HepG2 (cell line): ENCODE results near the gene RBM47. TPM values are rescaled to one million over a fixed set of nuclear protein-coding genes. Genes with fewer than 3 reads are reported as not detected.
A peak's percentile ranks its signal among the peaks of the same experiment; 100 is the strongest.

Source experiments
- ETV5 ChIP-seq: IDR thresholded peaks from 2 replicates; pipeline ENCODE4 v1.6.1; 2018; ENCODE audit warnings: missing biosample characterization, missing genetic modification reagents, inconsistent platforms, borderline replicate concordance
- FOXK2 ChIP-seq: fragments of 450-650 bp; IDR thresholded peaks from 2 replicates; pipeline ENCODE4 v1.6.1; 2016
- IRF2 ChIP-seq: IDR thresholded peaks from 2 replicates; pipeline ENCODE4 v1.6.1; 2018; ENCODE audit warnings: missing genetic modification reagents, missing compliant biosample characterization
- KDM5B ChIP-seq: sonication (generic); formaldehyde crosslinking; IDR thresholded peaks from 2 replicates; pipeline ENCODE4 v1.4.0; 2020; ENCODE audit warnings: missing genetic modification reagents, mild to moderate bottlenecking, borderline replicate concordance
- NFIB ChIP-seq: sonication (generic); formaldehyde crosslinking; IDR thresholded peaks from 2 replicates; pipeline ENCODE4 v1.9.0; 2021; ENCODE audit warnings: missing genetic modification reagents, mild to moderate bottlenecking, borderline replicate concordance
- PRPF4 ChIP-seq: fragments of 200-400 bp; formaldehyde crosslinking; IDR thresholded peaks from 2 replicates; pipeline ENCODE4 v1.6.1; 2016; ENCODE audit warnings: low read length, low read depth; ENCODE audit not compliant: poor library complexity, severe bottlenecking
- RBM39 ChIP-seq: fragments of 200-400 bp; formaldehyde crosslinking; IDR thresholded peaks from one replicate; pipeline ENCODE4 v1.6.1; 2018; ENCODE audit warnings: antibody characterized with exemption, mild to moderate bottlenecking, low read depth, low read length; ENCODE audit not compliant: poor library complexity, severe bottlenecking
- SALL2 ChIP-seq: sonication (generic); formaldehyde crosslinking; IDR thresholded peaks from 2 replicates; pipeline ENCODE4 v1.8.1; 2023; ENCODE audit warnings: mild to moderate bottlenecking, missing genetic modification reagents, inconsistent platforms
- SATB2 ChIP-seq: sonication (generic); formaldehyde crosslinking; IDR thresholded peaks from 2 replicates; pipeline ENCODE4 v1.5.0; 2020; ENCODE audit warnings: missing genetic modification reagents
- SOX5 ChIP-seq: IDR thresholded peaks from 2 replicates; pipeline ENCODE4 v1.6.1; 2016; ENCODE audit warnings: borderline replicate concordance
- SRSF4 ChIP-seq: fragments of 200-400 bp; formaldehyde crosslinking; IDR thresholded peaks from one replicate; pipeline ENCODE4 v1.6.1; 2018; ENCODE audit warnings: mild to moderate bottlenecking, low read depth, low read length, moderate library complexity; ENCODE audit not compliant: poor library complexity, severe bottlenecking
- ZFAT ChIP-seq: sonication (generic); formaldehyde crosslinking; conservative IDR thresholded peaks from 2 replicates; pipeline ENCODE4 v1.8.1; 2023; ENCODE audit warnings: missing genetic modification reagents, inconsistent platforms
- ZNF317 ChIP-seq: sonication (generic); formaldehyde crosslinking; IDR thresholded peaks from 2 replicates; pipeline ENCODE4 v1.5.0; 2020; ENCODE audit warnings: mild to moderate bottlenecking, missing genetic modification reagents
- ZNF382 ChIP-seq: sonication (generic); formaldehyde crosslinking; IDR thresholded peaks from 2 replicates; pipeline ENCODE4 v1.5.0; 2020; ENCODE audit warnings: missing genetic modification reagents, mild to moderate bottlenecking, borderline replicate concordance
- ZNF446 ChIP-seq: sonication (generic); formaldehyde crosslinking; IDR thresholded peaks from 2 replicates; pipeline ENCODE4 v1.5.0; 2020; ENCODE audit warnings: mild to moderate bottlenecking, missing genetic modification reagents
- ZNF460 ChIP-seq: sonication (generic); formaldehyde crosslinking; IDR thresholded peaks from 2 replicates; pipeline ENCODE4 v1.5.1; 2020; ENCODE audit warnings: missing genetic modification reagents, mild to moderate bottlenecking, borderline replicate concordance
- ZNF652 ChIP-seq: IDR thresholded peaks from 2 replicates; pipeline ENCODE4 v1.6.1; 2016; ENCODE audit warnings: low read depth, borderline replicate concordance
- ZNF768 ChIP-seq: sonication (generic); formaldehyde crosslinking; IDR thresholded peaks from 2 replicates; pipeline ENCODE4 v1.4.0; 2020; ENCODE audit warnings: missing genetic modification reagents
- ZNF841 ChIP-seq: sonication (generic); formaldehyde crosslinking; IDR thresholded peaks from 2 replicates; pipeline ENCODE4 v1.8.1; 2023; ENCODE audit warnings: missing genetic modification reagents, borderline replicate concordance
- polyA plus RNA-seq, 8 experiments: library from polyadenylated mRNA; depleted of rRNA in 3 of 8; stranded (reverse) in 7 of 8; unstranded in 1 of 8; fragments of >200 nt; fragmentation: Illumina TruSeq in 4 of 8; extraction: Trizol in 4 of 8; gene quantifications; 2 replicates each; pipeline versions ENCODE4 v1.2.1 to v1.2.3, GENCODE V29; 2011 to 2016; ENCODE audit warnings: low read depth in 4 of 8, missing spikeins in 1 of 8, mixed read lengths in 1 of 8; ENCODE audit not compliant: insufficient read depth in 1 of 8
- total RNA-seq, 5 experiments: library from RNA; depleted of rRNA; stranded (reverse); fragments of >200 nt; fragmentation: Illumina TruSeq; extraction: Trizol; gene quantifications; 2 replicates each; pipeline ENCODE4 v1.2.3, GENCODE V29; 2016; ENCODE audit warnings: low read depth in 1 of 5
- TF ChIP-seq, protein P1 (sequence below): sonication (generic); formaldehyde crosslinking; IDR thresholded peaks from 2 replicates; pipeline ENCODE4 v1.4.0; 2020; ENCODE audit warnings: missing genetic modification reagents
- TF ChIP-seq, protein P2 (sequence below): sonication (generic); formaldehyde crosslinking; conservative IDR thresholded peaks from 2 replicates; pipeline ENCODE4 v1.4.0; 2020; ENCODE audit warnings: missing genetic modification reagents
- TF ChIP-seq, protein P3 (sequence below): sonication (generic); formaldehyde crosslinking; IDR thresholded peaks from 2 replicates; pipeline ENCODE4 v1.9.0; 2022; ENCODE audit warnings: low read depth, missing genetic modification reagents
- TF ChIP-seq, protein P4 (sequence below), 2 experiments: sonication (generic) in 1 of 2; formaldehyde crosslinking in 1 of 2; IDR thresholded peaks; 2 replicates each; pipeline versions ENCODE4 v1.5.1 to v1.6.1; 2011 to 2020; ENCODE audit warnings: borderline replicate concordance in 1 of 2, low read depth in 1 of 2, low read length in 1 of 2, mild to moderate bottlenecking in 1 of 2, missing genetic modification reagents in 1 of 2, moderate library complexity in 1 of 2

RBM47 gene
- total and polyA plus RNA-seq, 2 of the 13 experiments (the other 11 are each of a cell fraction or from before 2014, with no cell fraction given) = 1.2 to 2.5 TPM

DNA sequence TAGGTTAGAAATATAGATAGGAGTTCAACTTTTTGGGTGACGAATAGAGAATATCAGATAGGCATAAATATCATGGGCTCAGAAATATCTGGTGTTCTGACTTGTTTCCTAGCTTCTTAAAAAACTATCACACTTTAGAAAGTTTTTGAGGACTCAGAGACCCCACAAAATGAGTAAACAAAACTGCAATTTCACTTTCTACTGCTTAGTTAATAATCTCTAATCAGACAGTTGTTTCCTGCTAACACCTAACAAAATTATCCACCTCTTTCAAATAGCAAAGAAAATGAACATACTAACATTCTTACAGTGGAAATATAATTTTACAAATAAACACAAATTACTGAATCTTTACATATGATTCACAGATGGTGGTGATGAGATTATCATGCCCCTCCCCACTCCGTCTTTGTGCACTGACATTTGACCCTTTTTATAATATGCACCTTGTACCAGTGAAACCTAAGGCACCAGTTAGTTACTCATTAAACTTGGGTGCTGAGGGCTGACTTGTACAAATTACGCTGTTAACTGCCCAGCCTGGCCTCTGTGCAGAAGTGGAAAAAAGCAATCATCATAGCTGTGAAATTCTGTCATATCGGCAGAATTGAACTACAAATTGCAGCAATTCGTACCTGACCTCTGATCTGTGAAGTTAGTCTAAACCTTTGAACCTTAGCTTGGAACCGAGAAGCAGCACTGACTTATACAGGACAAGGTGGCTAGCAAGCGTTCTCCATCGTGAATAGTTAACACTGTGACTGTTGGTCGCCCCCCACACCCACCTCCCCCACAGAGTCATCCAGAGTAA lies 155.9 kb downstream of the RBM47 start (continued):
- TF ChIP-seq SRSF4 = no peak
- TF ChIP-seq ETV5 (CRISPR knock-in tag) = peak; percentile 53; the same call in 1 of the 2 replicates
- TF ChIP-seq ZNF768 = no peak
- no peak for TF ChIP-seq ZNF460
- no peak for TF ChIP-seq PRPF4
- TF ChIP-seq, protein P1, sequence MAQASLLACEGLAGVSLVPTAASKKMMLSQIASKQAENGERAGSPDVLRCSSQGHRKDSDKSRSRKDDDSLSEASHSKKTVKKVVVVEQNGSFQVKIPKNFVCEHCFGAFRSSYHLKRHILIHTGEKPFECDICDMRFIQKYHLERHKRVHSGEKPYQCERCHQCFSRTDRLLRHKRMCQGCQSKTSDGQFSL (CRISPR knock-in tag) = no peak
- TF ChIP-seq, protein P2, sequence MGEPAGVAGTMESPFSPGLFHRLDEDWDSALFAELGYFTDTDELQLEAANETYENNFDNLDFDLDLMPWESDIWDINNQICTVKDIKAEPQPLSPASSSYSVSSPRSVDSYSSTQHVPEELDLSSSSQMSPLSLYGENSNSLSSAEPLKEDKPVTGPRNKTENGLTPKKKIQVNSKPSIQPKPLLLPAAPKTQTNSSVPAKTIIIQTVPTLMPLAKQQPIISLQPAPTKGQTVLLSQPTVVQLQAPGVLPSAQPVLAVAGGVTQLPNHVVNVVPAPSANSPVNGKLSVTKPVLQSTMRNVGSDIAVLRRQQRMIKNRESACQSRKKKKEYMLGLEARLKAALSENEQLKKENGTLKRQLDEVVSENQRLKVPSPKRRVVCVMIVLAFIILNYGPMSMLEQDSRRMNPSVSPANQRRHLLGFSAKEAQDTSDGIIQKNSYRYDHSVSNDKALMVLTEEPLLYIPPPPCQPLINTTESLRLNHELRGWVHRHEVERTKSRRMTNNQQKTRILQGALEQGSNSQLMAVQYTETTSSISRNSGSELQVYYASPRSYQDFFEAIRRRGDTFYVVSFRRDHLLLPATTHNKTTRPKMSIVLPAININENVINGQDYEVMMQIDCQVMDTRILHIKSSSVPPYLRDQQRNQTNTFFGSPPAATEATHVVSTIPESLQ (CRISPR knock-in tag) = no peak
- TF ChIP-seq IRF2 (CRISPR knock-in tag) = peak; percentile 58; the same call in 1 of the 2 replicates
- no peak for TF ChIP-seq ZNF446
- no peak for TF ChIP-seq RBM39
- TF ChIP-seq NFIB (CRISPR knock-in tag) = no peak
- TF ChIP-seq, protein P3, sequence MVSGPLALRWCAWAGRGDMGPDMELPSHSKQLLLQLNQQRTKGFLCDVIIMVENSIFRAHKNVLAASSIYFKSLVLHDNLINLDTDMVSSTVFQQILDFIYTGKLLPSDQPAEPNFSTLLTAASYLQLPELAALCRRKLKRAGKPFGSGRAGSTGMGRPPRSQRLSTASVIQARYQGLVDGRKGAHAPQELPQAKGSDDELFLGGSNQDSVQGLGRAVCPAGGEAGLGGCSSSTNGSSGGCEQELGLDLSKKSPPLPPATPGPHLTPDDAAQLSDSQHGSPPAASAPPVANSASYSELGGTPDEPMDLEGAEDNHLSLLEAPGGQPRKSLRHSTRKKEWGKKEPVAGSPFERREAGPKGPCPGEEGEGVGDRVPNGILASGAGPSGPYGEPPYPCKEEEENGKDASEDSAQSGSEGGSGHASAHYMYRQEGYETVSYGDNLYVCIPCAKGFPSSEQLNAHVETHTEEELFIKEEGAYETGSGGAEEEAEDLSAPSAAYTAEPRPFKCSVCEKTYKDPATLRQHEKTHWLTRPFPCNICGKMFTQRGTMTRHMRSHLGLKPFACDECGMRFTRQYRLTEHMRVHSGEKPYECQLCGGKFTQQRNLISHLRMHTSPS = no peak
- TF ChIP-seq FOXK2 = no peak
- peak; percentile 56; the same call in 1 of the 2 replicates for TF ChIP-seq SALL2 (CRISPR knock-in tag)
- peak; percentile 49; the same call in 1 of the 2 replicates for TF ChIP-seq ZNF652 (CRISPR knock-in tag)
- TF ChIP-seq ZNF841 (CRISPR knock-in tag) = no peak
- TF ChIP-seq, protein P4, sequence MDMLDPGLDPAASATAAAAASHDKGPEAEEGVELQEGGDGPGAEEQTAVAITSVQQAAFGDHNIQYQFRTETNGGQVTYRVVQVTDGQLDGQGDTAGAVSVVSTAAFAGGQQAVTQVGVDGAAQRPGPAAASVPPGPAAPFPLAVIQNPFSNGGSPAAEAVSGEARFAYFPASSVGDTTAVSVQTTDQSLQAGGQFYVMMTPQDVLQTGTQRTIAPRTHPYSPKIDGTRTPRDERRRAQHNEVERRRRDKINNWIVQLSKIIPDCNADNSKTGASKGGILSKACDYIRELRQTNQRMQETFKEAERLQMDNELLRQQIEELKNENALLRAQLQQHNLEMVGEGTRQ (IDR thresholded peaks at IDR 0.05; ENCODE audit: low read depth, low read length) = no peak
- TF ChIP-seq, protein P4 (CRISPR knock-in tag; IDR thresholded peaks at IDR 0.05; ENCODE audit: borderline replicate concordance) = no peak
- 0 out of 2 replicates have a peak, but pooled peaks have one; percentile 39 for TF ChIP-seq ZNF317 (CRISPR knock-in tag)
- no peak for TF ChIP-seq ZFAT (CRISPR knock-in tag)
- TF ChIP-seq SOX5 (CRISPR knock-in tag) = peak; percentile 66
- TF ChIP-seq ZNF382 (CRISPR knock-in tag) = no peak
- no peak for TF ChIP-seq SATB2 (CRISPR knock-in tag)
- no peak for TF ChIP-seq KDM5B (CRISPR knock-in tag)
